Smooth muscle cell (in vitro differentiated cells): Measurements from ENCODE around the gene PRRC2A. TPM values are rescaled to one million over a fixed set of nuclear protein-coding genes. Genes with fewer than 3 reads are reported as not detected.

Source experiments
- DNase-seq: peaks from one replicate; lab custom pipeline; 2025; ENCODE audit not compliant: unreplicated experiment; lab: John Stamatoyannopoulos, UW
- H2AFZ ChIP-seq: fragments of 200-600 bp; sonication (generic); 2 replicates; pipeline ENCODE4 v1.6.0; 2016; ENCODE audit warnings: antibody characterized with exemption, low read depth, mild to moderate bottlenecking
- H3F3A ChIP-seq: fragments of 200-600 bp; sonication (generic); 2 replicates; pipeline ENCODE4 v1.6.0; 2017; ENCODE audit warnings: antibody characterized with exemption, low read depth
- H3K27ac ChIP-seq: fragments of 200-600 bp; sonication (generic); 2 replicates; pipeline ENCODE4 v1.5.1; 2016; ENCODE audit warnings: low read depth, mild to moderate bottlenecking
- H3K27me3 ChIP-seq: fragments of 200-600 bp; sonication (generic); 2 replicates; pipeline ENCODE4 v1.6.1; 2016; ENCODE audit warnings: low read depth, mild to moderate bottlenecking
- H3K36me3 ChIP-seq: fragments of 200-600 bp; sonication (generic); 2 replicates; pipeline ENCODE4 v1.5.1; 2016; ENCODE audit warnings: low read depth
- H3K4me1 ChIP-seq: fragments of 200-600 bp; sonication (generic); 2 replicates; pipeline ENCODE4 v1.5.1; 2016; ENCODE audit warnings: low read depth
- H3K4me2 ChIP-seq: fragments of 200-600 bp; sonication (generic); 2 replicates; pipeline ENCODE4 v1.6.0; 2016; ENCODE audit warnings: mild to moderate bottlenecking
- H3K4me3 ChIP-seq: fragments of 200-600 bp; sonication (generic); 2 replicates; pipeline ENCODE4 v1.5.1; 2016; ENCODE audit warnings: mild to moderate bottlenecking
- H3K79me2 ChIP-seq: fragments of 200-600 bp; sonication (generic); 2 replicates; pipeline ENCODE4 v1.6.0; 2016; ENCODE audit warnings: low read depth, mild to moderate bottlenecking
- H3K9ac ChIP-seq: fragments of 200-600 bp; sonication (generic); 2 replicates; pipeline ENCODE4 v1.6.0; 2016; ENCODE audit warnings: low read depth
- H3K9me3 ChIP-seq: fragments of 200-600 bp; sonication (generic); replicated peaks from 2 replicates; pipeline ENCODE4 v1.5.1; 2016; ENCODE audit warnings: low read depth
- H4K20me1 ChIP-seq: fragments of 200-600 bp; sonication (generic); 2 replicates; pipeline ENCODE4 v1.6.0; 2016; ENCODE audit warnings: low read depth
- WGBS: methylation state at CpG from one replicate; pipeline ENCODE4 v1.1.7; 2016; ENCODE audit warnings: low lambda C conversion rate; 5-methylcytosine and 5-hydroxymethylcytosine counted together
- polyA plus RNA-seq: library from polyadenylated mRNA; unstranded; fragments of >200 nt; fragmentation: Nextera tagmentation; extraction: Ambion mirVana; gene quantifications from 2 replicates; pipeline ENCODE4 v1.2.1, GENCODE V29; 2016
- total RNA-seq: library from RNA; depleted of rRNA; stranded (reverse); fragments of >200 nt; gene quantifications from 2 replicates; pipeline ENCODE4 v1.2.3, GENCODE V29; 2014
- TF ChIP-seq, protein P1 (sequence below): fragments of 200-600 bp; sonication (generic); IDR thresholded peaks from 2 replicates; pipeline ENCODE4 v1.5.1; 2017; ENCODE audit warnings: borderline replicate concordance, mild to moderate bottlenecking, antibody characterized with exemption; ENCODE audit not compliant: insufficient read depth, poor library complexity, severe bottlenecking

Gene PRRC2A
- total and polyA plus RNA-seq, 2 experiments from 2014 or later: 47.6 to 58.0 TPM

- Histone ChIP-seq H3K9me3 (no peaks in the 10 kb centered on the region), H3K79me2 (no peaks in the 10 kb centered on the region), H3K27ac (no peak overlapping the region), H3F3A (no peaks in the 10 kb centered on the region), H3K36me3 (no peaks in the 10 kb centered on the region), H3K4me3 (no peak overlapping the region), H3K4me2 (no peak overlapping the region), H2AFZ (no peak overlapping the region), H4K20me1 (no peaks in the 10 kb centered on the region), H3K27me3 (no peaks in the 10 kb centered on the region), H3K9ac (no peak overlapping the region), H3K4me1 (no peaks in the 10 kb centered on the region)
- TF ChIP-seq, protein P1, sequence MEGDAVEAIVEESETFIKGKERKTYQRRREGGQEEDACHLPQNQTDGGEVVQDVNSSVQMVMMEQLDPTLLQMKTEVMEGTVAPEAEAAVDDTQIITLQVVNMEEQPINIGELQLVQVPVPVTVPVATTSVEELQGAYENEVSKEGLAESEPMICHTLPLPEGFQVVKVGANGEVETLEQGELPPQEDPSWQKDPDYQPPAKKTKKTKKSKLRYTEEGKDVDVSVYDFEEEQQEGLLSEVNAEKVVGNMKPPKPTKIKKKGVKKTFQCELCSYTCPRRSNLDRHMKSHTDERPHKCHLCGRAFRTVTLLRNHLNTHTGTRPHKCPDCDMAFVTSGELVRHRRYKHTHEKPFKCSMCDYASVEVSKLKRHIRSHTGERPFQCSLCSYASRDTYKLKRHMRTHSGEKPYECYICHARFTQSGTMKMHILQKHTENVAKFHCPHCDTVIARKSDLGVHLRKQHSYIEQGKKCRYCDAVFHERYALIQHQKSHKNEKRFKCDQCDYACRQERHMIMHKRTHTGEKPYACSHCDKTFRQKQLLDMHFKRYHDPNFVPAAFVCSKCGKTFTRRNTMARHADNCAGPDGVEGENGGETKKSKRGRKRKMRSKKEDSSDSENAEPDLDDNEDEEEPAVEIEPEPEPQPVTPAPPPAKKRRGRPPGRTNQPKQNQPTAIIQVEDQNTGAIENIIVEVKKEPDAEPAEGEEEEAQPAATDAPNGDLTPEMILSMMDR: no peak
- no peak for DNase-seq
- 65% methylated on average over 1 of the region's 1 CpG for WGBS
Observed at GRCh38 chr6:31607317-31607716, 13.2 kb upstream of the PRRC2A start.

- Histone ChIP-seq H3K36me3 (no peaks in the 10 kb centered on the region), H3K4me3 (no peak overlapping the region), H3K9ac (no peak overlapping the region), H3K27ac (no peak overlapping the region), H3F3A (no peaks in the 10 kb centered on the region), H3K79me2 (no peaks in the 10 kb centered on the region), H4K20me1 (no peaks in the 10 kb centered on the region), H2AFZ (no peak overlapping the region), H3K4me1 (no peaks in the 10 kb centered on the region), H3K9me3 (no peaks in the 10 kb centered on the region), H3K27me3 (no peaks in the 10 kb centered on the region), H3K4me2 (no peak overlapping the region)
- DNase-seq: no peak
- 77% methylated on average over 8 of the region's 8 CpGs for WGBS
- TF ChIP-seq, protein P1: no peak
Observed at GRCh38 chr6:31609519-31610406, 10.8 kb upstream of the PRRC2A start.

- H3K9me3 ChIP-seq: no peaks in the 10 kb centered on the region
- H3K4me1 ChIP-seq: no peaks in the 10 kb centered on the region
- no peak overlapping the region for H3K4me3 ChIP-seq
- no peaks in the 10 kb centered on the region for H3F3A ChIP-seq
- DNase-seq: no peak
- TF ChIP-seq, protein P1: no peak
- H3K9ac ChIP-seq: no peak overlapping the region
- no peak overlapping the region for H3K27ac ChIP-seq
- H3K4me2 ChIP-seq: no peak overlapping the region
- WGBS: 85% methylated on average over 4 of the region's 4 CpGs
- no peaks in the 10 kb centered on the region for H4K20me1 ChIP-seq
- H3K79me2 ChIP-seq: no peaks in the 10 kb centered on the region
- no peak overlapping the region for H2AFZ ChIP-seq
- no peaks in the 10 kb centered on the region for H3K27me3 ChIP-seq
- no peaks in the 10 kb centered on the region for H3K36me3 ChIP-seq
Observed at GRCh38 chr6:31610968-31611367, 9.5 kb upstream of the PRRC2A start.
